IgD-negative memory B cell (primary cell): ENCODE measurements around the gene PXMP4. TPM values are rescaled to one million over a fixed set of nuclear protein-coding genes. Genes with fewer than 3 reads are reported as not detected.

ENCODE experiments used
- H3K27ac Mint-ChIP-seq, 3 donors: one replicate each; pipeline ENCODE4 v1.8.0; 2020 to 2022; ENCODE audit warnings: mild to moderate bottlenecking in 3 of 3, mixed read lengths in 3 of 3, moderate library complexity in 1 of 3
- H3K27me3 Mint-ChIP-seq: one replicate; pipeline ENCODE4 v1.8.0; 2021; ENCODE audit warnings: mixed read lengths
- H3K36me3 Mint-ChIP-seq: one replicate; pipeline ENCODE4 v1.8.0; 2020; ENCODE audit warnings: mild to moderate bottlenecking, mixed read lengths
- H3K4me1 Mint-ChIP-seq, 3 donors: one replicate each; pipeline ENCODE4 v1.8.0; 2020 to 2022; ENCODE audit warnings: mixed read lengths in 3 of 3, mild to moderate bottlenecking in 1 of 3
- H3K4me3 Mint-ChIP-seq, 4 donors: one replicate each; pipeline ENCODE4 v1.8.0; 2020 to 2022; ENCODE audit warnings: mild to moderate bottlenecking in 4 of 4, mixed read lengths in 4 of 4, moderate library complexity in 3 of 4
- H3K9me3 Mint-ChIP-seq, 3 donors: one replicate each; pipeline ENCODE4 v1.8.0; 2020 to 2021; ENCODE audit warnings: mixed read lengths in 3 of 3, mild to moderate bottlenecking in 1 of 3
- polyA plus RNA-seq: library from polyadenylated mRNA; unstranded; fragments of 300-500 nt; fragmentation: Illumina TruSeq; gene quantifications from one replicate; pipeline ENCODE4 v1.2.3, GENCODE V29; 2021

Gene PXMP4
- polyA plus RNA-seq, 1 donor from 2014 or later = 16.2 TPM

DNA sequence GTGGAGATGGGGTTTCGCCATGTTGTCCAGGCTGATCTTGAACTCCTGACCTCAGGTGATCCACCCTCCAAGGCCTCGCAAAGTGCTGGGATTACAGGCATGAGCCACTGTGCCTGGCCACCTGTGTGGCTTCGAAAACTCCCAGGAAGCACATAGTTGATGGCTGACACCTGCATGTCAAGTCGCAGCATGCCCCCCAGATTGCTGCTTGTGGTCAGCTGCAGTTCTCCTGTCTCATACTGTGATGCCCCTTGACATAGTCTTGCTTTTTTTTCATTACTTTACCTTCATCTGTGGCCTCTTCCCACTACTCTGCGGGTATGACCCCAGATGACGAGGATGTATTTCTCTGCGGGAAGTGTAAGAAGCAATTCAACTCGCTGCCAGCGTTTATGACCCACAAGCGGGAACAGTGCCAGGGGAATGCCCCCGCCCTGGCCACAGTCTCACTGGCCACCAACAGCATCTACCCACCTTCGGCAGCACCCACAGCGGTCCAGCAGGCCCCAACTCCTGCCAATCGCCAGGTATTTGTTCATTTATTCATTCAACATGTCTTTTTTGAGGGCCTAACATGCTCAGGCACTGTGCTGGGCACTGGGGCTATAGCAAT is 24.8 kb upstream of the PXMP4 start:
- Mint-ChIP-seq H3K9me3 (peaks cover 0 to 1% (median 0%) of the 10 kb centered on the region in 3 donors), H3K4me1 (peaks cover 0 to 5% (median 0%) of the 10 kb centered on the region in 3 donors), H3K4me3 (peak overlapping the region in 1 of 4 donors; percentile 52), H3K36me3 (peaks cover 8% of the 10 kb centered on the region), H3K27me3 (no peaks in the 10 kb centered on the region), H3K27ac (no peak overlapping the region)

DNA sequence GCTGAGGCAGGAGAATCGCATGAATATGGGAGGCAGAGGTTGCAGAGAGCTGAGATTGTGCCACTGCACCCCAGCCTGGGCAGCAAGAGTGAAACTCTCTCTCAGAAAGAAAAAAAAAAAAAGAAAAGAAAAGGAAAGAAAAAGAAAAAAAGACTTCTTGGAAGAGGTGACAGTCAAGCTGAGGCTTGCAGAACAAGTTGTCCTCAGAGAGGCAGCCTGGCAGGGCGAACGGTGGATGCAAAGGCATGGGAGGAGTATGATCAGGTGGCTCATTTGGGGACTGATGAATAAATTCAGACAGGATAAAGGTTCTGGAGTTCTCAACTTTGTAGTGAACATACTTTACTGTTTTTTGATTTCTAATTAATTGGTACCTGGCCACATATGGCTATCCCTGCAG is 24.1 kb upstream of the PXMP4 start:
- Mint-ChIP-seq H3K27me3 (no peaks in the 10 kb centered on the region), H3K9me3 (peaks cover 0 to 1% (median 0%) of the 10 kb centered on the region in 3 donors), H3K4me1 (peaks cover 0 to 9% (median 3%) of the 10 kb centered on the region in 3 donors), H3K36me3 (peaks cover 8% of the 10 kb centered on the region), H3K4me3 (no peak overlapping the region), H3K27ac (peak overlapping the region in 1 of 3 donors; percentile 43)

DNA sequence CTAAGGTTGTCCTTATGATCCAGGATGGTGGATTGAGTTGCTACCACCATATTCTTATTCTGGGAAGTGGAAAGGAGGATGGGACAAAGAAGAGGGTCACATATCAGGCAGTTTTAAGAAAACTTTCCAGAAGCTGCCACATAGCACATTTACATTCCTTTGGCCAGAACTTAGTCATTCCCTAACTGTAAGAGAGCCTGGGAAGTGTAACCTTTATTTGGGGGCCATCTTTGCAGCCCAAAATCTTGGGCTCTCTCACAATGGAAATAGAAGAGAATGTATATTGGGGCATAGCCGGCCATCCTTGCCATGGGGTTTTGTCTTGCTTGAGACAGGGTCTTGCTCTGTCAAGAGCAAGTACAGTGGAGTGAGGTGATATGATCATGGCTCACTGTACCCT is 20.1 kb upstream of the PXMP4 start:
- Mint-ChIP-seq H3K36me3 (peaks cover 10% of the 10 kb centered on the region), H3K4me3 (no peak overlapping the region), H3K27me3 (no peaks in the 10 kb centered on the region)

GRCh38 chr20:33739493-33739892 is 19.4 kb upstream of the PXMP4 start:
- H3K27ac Mint-ChIP-seq = no peak overlapping the region
- peaks cover 10% of the 10 kb centered on the region for H3K36me3 Mint-ChIP-seq
- no peaks in the 10 kb centered on the region for H3K27me3 Mint-ChIP-seq
- peak overlapping the region in 1 of 4 donors; percentile 58 for H3K4me3 Mint-ChIP-seq
- H3K4me1 Mint-ChIP-seq = peaks cover 0 to 12% (median 5%) of the 10 kb centered on the region in 3 donors
- peaks cover 3 to 12% (median 5%) of the 10 kb centered on the region in 3 donors for H3K9me3 Mint-ChIP-seq

More for the DNA sequence above, 20.1 kb upstream of the PXMP4 start:
- Mint-ChIP-seq H3K4me1 (peaks cover 0 to 12% (median 4%) of the 10 kb centered on the region in 3 donors), H3K9me3 (peaks cover 3 to 12% (median 5%) of the 10 kb centered on the region in 3 donors), H3K27ac (no peak overlapping the region)

GRCh38 chr20:33736962-33737361 is 16.9 kb upstream of the PXMP4 start:
- no peak overlapping the region for H3K4me3 Mint-ChIP-seq
- H3K27me3 Mint-ChIP-seq = no peaks in the 10 kb centered on the region
- H3K27ac Mint-ChIP-seq = peak overlapping the region in 2 of 3 donors; percentile 87 to 90
- H3K9me3 Mint-ChIP-seq = peaks cover 3 to 12% (median 5%) of the 10 kb centered on the region in 3 donors
- peaks cover 7% of the 10 kb centered on the region for H3K36me3 Mint-ChIP-seq
- peaks cover 14 to 20% (median 19%) of the 10 kb centered on the region in 3 donors for H3K4me1 Mint-ChIP-seq

DNA sequence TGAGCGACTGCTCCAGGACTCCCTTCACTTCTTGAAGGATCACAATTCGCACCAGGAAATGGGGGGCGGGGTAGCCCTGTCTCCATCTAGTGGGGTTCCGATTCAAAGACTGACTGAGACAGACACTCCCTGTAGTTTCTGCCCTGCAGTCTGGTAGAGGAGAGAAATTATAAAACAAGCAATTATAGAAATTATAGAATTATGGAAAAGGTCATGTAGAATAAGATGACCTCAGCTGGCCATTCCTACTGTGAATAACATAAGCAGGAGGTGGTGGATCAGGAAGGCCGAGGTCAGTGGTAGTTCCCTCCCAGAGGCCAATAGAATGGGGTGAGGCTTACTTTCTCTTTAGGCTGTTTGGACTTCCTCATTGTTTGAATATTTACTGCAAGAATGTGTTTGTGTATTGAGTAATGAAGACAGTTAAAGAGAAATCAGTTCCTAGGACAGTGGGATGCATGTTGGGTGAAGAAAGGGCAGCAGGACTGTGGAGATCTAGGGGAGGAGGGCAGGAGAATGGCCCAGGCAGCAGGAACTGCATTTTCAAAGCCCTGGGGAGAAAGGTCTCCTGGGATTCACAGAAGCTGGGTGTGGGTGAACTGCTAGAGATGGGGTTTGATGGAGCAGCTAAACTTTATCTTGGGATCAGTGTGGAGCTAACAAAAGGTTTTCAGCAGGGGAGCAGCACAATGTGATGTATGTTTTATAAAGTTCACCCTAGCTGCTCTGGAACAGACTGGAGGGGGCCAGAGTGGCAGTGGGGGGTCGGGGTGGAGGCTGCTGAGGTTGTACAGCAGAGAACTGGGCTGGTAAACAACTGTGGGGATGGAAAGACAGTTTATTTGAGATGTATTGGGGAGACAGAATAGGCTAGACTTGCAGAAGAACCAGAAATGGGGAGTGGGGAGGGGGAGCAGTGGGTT is 13.8 kb upstream of the PXMP4 start:
- Mint-ChIP-seq H3K27ac (peak overlapping the region; percentile 63 to 91 (median 80)), H3K27me3 (no peaks in the 10 kb centered on the region), H3K4me3 (peak overlapping the region; percentile 61 to 92 (median 81)), H3K4me1 (peaks cover 14 to 19% (median 17%) of the 10 kb centered on the region in 3 donors), H3K36me3 (peaks cover 5% of the 10 kb centered on the region), H3K9me3 (peaks cover 3 to 12% (median 5%) of the 10 kb centered on the region in 3 donors)

- Mint-ChIP-seq H3K9me3 (peaks cover 3 to 9% (median 5%) of the 10 kb centered on the region in 3 donors), H3K27me3 (no peaks in the 10 kb centered on the region), H3K4me1 (peaks cover 13 to 19% (median 14%) of the 10 kb centered on the region in 3 donors), H3K36me3 (peaks cover 5% of the 10 kb centered on the region), H3K27ac (peak overlapping the region; percentile 63 to 91 (median 83)), H3K4me3 (peak overlapping the region; percentile 61 to 92 (median 81))
These were observed 12.3 kb upstream of the PXMP4 start for GRCh38 chr20:33732166-33732970.

DNA sequence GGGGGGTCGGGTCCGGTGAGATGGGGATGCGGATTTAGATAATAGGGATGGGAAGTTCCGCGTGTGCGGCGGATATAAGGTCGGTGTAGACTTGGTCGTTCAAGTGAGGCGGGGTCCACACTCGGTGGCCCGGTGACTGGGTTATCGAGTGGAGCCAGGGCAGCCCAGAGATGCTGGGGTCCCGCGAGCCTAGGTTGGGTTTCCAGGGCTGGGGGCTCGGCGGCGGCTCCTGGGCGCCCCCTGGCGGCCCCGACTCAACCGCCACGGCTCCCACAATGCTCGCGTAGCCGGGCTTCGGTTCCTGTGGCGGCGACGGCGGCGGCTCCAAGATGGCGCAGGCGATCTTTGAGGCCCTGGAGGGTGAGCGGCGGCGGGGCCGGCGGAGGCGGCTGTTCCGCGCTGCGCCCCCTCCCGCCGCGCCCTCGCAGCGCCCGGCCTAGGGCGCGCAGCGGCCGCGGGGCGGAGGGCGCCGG is 11.6 kb upstream of the PXMP4 start, which contains the start of gene ZNF341:
TSS of gene ZNF341 (plus strand) at position 304 of the 473 bp plus-strand sequence. CDS start at position 330, 26 bp downstream.
- peak within 1 kb of the TSS; percentile 63 to 95 (median 83) for H3K27ac Mint-ChIP-seq

GRCh38 chr20:33730946-33731692 is 11.0 kb upstream of the PXMP4 start:
- peaks cover 13 to 19% (median 14%) of the 10 kb centered on the region in 3 donors for H3K4me1 Mint-ChIP-seq
- peak overlapping the region; percentile 73 to 94 (median 92) for H3K4me3 Mint-ChIP-seq
- H3K27ac Mint-ChIP-seq = peak overlapping the region in 2 of 3 donors; percentile 63 to 95
- H3K27me3 Mint-ChIP-seq = no peaks in the 10 kb centered on the region
- H3K9me3 Mint-ChIP-seq = peaks cover 0 to 3% (median 0%) of the 10 kb centered on the region in 3 donors
- H3K36me3 Mint-ChIP-seq = peaks cover 5% of the 10 kb centered on the region

More for the DNA sequence above, 11.6 kb upstream of the PXMP4 start, which contains the start of gene ZNF341:
- Mint-ChIP-seq H3K4me3 (peak within 1 kb of the TSS; percentile 86 to 94 (median 92)), H3K36me3 (peaks cover 5% of the 10 kb centered on the region), H3K9me3 (peaks cover under 1 to 6% (median 2%) of the 10 kb centered on the region in 3 donors), H3K27me3 (no peaks in the 10 kb centered on the region), H3K4me1 (peaks cover 13 to 19% (median 14%) of the 10 kb centered on the region in 3 donors)

GRCh38 chr20:33729101-33729500 is 9.0 kb upstream of the PXMP4 start:
- H3K27ac Mint-ChIP-seq = peak overlapping the region in 1 of 3 donors; percentile 43
- no peaks in the 10 kb centered on the region for H3K36me3 Mint-ChIP-seq
- H3K9me3 Mint-ChIP-seq = no peaks in the 10 kb centered on the region
- no peaks in the 10 kb centered on the region for H3K27me3 Mint-ChIP-seq
- peak overlapping the region in 1 of 4 donors; percentile 16 for H3K4me3 Mint-ChIP-seq
- peaks cover 9 to 13% (median 13%) of the 10 kb centered on the region in 3 donors for H3K4me1 Mint-ChIP-seq

- no peaks in the 10 kb centered on the region for H3K27me3 Mint-ChIP-seq
- peak overlapping the region in 1 of 3 donors; percentile 76 for H3K27ac Mint-ChIP-seq
- H3K36me3 Mint-ChIP-seq = no peaks in the 10 kb centered on the region
- H3K9me3 Mint-ChIP-seq = no peaks in the 10 kb centered on the region
- H3K4me1 Mint-ChIP-seq = peaks cover 3 to 8% (median 7%) of the 10 kb centered on the region in 3 donors
- peak overlapping the region in 1 of 4 donors; percentile 50 for H3K4me3 Mint-ChIP-seq
These were observed 8.4 kb upstream of the PXMP4 start for GRCh38 chr20:33728463-33728862.

- H3K9me3 Mint-ChIP-seq = no peaks in the 10 kb centered on the region
- H3K4me1 Mint-ChIP-seq = peaks cover 2 to 4% (median 4%) of the 10 kb centered on the region in 3 donors
- H3K4me3 Mint-ChIP-seq = peak overlapping the region in 1 of 4 donors; percentile 50
- peak overlapping the region in 1 of 3 donors; percentile 76 for H3K27ac Mint-ChIP-seq
- no peaks in the 10 kb centered on the region for H3K36me3 Mint-ChIP-seq
- no peaks in the 10 kb centered on the region for H3K27me3 Mint-ChIP-seq
These were observed 7.7 kb upstream of the PXMP4 start for GRCh38 chr20:33727806-33728205.

DNA sequence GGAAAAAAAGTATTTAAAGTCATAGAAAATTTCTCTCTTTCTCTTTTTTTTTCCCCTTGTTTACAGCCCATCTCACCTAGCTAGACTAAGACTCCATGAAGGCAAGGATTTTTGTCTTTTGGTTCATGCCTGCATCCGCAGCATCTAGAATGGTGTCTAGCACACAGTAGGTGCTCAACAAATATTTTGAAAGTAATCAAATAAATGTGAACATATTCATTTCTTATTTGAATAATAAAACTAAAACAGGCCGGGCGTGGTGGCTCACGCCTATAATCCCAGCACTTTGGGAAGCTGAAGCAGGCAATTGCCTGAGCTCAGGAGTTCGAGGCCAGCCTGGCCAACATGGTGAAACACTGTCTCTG is 7.0 kb upstream of the PXMP4 start:
- Mint-ChIP-seq H3K4me3 (peak overlapping the region in 1 of 4 donors; percentile 12), H3K27ac (peak overlapping the region in 1 of 3 donors; percentile 37)

More for the DNA sequence above, 7.0 kb upstream of the PXMP4 start:
- Mint-ChIP-seq H3K27me3 (no peaks in the 10 kb centered on the region), H3K4me1 (peaks cover 0 to 3% (median 2%) of the 10 kb centered on the region in 3 donors), H3K9me3 (no peaks in the 10 kb centered on the region), H3K36me3 (no peaks in the 10 kb centered on the region)
